C4-2B (cell line): ENCODE results near the gene ZNF616.
A peak's percentile ranks its signal among the peaks of the same experiment; 100 is the strongest.
"Not testable (repeated sequence)": the region's sequence is repeated elsewhere in the genome, so short reads cannot be mapped to it uniquely, and the experiment has no call there.

ENCODE experiments used
- H3K27ac ChIP-seq: fragments of 450-650 bp; 2 replicates; pipeline ENCODE4 v1.5.1; 2017
- ZFX ChIP-seq: fragments of 450-650 bp; IDR thresholded peaks from 2 replicates; pipeline ENCODE4 v1.6.1; 2017
- TF ChIP-seq, protein P1 (sequence below): fragments of 450-650 bp; conservative IDR thresholded peaks from 2 replicates; pipeline ENCODE4 v1.5.1; 2017; ENCODE audit warnings: mild to moderate bottlenecking

The ZNF616 gene

GRCh38 chr19:52102782-52103181 is 37.0 kb downstream of the ZNF616 start:
- TF ChIP-seq ZFX, result no peak
- TF ChIP-seq, protein P1, sequence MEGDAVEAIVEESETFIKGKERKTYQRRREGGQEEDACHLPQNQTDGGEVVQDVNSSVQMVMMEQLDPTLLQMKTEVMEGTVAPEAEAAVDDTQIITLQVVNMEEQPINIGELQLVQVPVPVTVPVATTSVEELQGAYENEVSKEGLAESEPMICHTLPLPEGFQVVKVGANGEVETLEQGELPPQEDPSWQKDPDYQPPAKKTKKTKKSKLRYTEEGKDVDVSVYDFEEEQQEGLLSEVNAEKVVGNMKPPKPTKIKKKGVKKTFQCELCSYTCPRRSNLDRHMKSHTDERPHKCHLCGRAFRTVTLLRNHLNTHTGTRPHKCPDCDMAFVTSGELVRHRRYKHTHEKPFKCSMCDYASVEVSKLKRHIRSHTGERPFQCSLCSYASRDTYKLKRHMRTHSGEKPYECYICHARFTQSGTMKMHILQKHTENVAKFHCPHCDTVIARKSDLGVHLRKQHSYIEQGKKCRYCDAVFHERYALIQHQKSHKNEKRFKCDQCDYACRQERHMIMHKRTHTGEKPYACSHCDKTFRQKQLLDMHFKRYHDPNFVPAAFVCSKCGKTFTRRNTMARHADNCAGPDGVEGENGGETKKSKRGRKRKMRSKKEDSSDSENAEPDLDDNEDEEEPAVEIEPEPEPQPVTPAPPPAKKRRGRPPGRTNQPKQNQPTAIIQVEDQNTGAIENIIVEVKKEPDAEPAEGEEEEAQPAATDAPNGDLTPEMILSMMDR, result no peak
- no peak overlapping the region for H3K27ac ChIP-seq

DNA sequence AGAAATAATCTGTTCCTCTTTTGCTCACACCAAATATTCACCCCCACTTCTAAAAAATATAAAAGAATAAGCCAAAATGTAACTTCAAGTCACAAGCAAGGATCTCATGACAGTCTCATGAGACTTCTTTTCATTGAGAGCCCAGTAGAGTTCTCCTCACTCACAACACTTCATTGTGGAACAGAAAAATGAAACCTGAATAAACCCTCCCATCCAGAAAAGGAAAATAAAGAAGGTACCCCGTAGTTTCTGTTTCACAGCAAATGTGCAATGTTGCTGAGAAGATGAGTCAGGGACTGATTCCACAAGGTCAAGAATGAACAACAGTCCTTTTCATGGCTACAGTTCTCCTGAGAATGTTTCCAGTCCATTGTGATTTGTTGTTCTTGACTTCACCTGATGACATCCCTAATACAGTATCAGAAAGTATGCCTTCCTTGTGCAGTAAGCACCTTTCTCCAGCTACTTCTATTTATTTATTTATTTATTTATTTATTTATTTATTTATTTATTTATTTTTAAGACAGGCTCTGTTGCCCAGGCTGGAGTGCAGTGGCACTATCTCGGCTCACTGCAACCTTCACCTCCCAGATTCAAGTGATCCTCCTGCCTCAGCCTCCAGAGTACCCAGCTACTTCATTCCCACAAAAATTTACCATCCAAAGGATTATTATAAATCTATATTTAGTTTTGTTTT is 37.7 kb downstream of the ZNF616 start:
- no peak for TF ChIP-seq ZFX
- TF ChIP-seq, protein P1, result no peak

DNA sequence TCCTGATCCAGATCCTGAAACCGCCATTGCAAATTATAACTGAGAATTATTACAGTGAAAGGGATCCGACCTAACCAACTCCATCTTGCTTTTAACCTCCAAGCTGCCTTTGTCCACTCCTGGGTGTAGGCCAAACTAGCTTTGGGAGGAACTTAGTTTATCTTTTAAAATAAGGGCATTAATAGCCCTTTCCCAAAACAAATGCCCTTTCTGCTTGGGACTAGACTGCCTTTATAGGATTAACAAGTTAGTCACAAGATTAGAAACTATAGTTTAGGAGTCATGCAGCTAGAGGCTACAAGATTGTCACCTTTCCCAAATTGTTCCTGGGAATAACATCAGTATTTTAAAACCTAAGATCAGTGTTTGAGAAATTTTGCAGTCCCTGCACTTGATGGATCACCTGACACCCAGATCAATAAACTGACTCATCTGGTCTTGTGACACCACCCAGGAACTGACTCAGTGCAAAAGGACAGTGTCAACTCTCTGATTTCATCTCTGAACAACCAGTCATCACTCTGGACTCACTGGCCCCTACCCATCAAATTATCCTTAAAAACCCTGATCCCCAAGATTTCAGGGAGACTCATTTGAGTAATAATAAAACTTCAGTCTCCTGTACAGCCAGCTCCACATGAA is 40.1 kb downstream of the ZNF616 start:
- TF ChIP-seq ZFX, result no peak
- TF ChIP-seq, protein P1, result no peak
- H3K27ac ChIP-seq, result no peak overlapping the region

More for the DNA sequence above, 37.7 kb downstream of the ZNF616 start:
- no peak overlapping the region for H3K27ac ChIP-seq

- H3K27ac ChIP-seq, result not testable (repeated sequence)
Measured at GRCh38 chr19:52096416-52096815, 43.3 kb downstream of the ZNF616 start.

GRCh38 chr19:52095172-52096014 is 44.3 kb downstream of the ZNF616 start, which contains the start of gene ZNF841:
TSS of gene ZNF841 (minus strand) at chr19:52095765. CDS start at chr19:52084801, 10,964 bp downstream.
- H3K27ac ChIP-seq, result peak within 1 kb of the TSS; percentile 80
- TF ChIP-seq, protein P1, result no peak
- no peak for TF ChIP-seq ZFX

DNA sequence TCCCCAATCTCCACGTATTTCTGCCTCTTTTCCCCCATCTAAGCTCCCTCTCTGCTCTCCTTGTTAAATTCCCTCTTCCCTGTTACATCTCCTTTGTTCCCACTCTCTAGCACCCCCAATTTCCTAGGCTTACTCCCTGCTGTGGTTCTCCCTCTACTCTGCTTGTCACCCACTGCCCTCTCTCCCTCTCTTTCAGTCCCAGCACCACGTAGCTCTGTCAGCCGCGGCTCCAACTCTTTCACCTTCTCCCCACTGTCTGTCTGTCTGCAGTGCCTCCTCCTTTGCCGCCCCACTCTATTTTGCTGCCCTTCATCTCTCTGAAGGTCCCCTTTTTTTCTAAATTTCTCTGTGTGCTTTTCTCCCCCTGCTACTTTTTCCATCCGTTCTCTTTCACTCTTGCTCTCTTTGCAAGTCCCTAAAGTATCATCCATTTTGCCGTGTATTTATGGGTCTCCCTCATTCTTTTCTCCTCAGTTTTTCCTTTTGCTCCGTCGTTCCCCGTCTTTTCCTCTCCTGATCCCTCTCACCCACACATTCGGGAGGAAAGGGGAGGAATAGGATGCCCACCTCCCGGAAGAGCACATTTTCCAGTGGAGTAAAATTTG is 45.1 kb downstream of the ZNF616 start:
- TF ChIP-seq, protein P1, result no peak
- no peak for TF ChIP-seq ZFX
- H3K27ac ChIP-seq, result peak overlapping the region; percentile 80

DNA sequence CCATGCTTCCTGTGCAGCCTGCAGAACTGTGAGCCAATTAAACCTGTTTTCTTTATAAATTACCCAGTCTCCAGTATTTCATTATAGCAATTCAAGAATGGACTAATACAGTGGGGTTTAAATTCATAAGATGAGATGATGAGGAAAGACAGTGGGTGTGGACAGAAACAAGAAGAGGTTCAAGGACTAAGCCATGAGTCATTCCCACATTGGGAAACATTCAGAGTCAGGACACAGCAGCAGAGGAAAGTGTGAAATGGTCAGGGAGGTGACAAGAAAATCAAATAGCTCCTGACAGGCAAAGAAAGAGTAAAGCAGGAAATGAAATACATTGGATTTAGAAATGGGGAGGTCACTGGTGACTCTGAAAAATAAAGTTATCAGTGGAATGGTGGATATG is 53.3 kb downstream of the ZNF616 start:
- TF ChIP-seq, protein P1, result no peak
- TF ChIP-seq ZFX, result no peak
- H3K27ac ChIP-seq, result no peak overlapping the region
